ENCODE results near the gene RGL1.

Gene RGL1

DNA sequence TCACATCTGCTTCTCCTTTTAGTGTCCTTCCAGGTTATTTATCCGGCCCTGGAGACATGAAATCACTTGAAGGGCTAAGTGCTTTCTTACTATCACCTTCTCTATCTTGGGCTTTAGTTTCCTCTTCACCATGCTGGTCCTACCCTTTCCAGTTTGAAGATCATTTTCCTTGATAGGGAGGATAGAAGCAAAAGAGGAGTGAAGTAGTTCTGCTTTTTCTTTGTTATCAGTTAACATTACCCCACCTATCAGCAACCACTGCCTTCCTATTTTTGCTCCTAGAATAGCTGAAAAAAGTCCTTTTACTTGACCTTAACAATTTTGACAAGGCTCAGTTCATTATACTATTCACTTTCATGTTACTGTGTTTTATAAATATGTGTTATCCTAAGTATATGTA is 19.4 kb downstream of the RGL1 start:
- DNase-seq, result no peak

DNA sequence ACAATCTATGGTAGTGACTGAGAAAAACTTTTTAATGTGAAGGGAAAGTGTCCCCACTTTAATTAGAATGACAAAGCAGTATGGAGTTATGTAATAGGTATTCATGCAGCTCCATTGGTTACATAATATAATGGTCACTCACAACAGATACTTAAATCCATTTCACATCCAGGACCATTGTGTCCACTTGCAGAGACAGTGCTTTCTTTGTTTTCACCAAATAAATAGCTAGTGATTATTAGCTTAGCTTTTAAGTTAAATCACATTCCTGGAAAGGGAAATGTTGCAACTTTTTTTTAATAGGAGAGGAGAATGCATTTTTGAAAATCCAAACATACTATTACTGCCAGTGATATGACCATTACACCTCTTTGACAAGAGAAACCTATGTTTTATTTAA is 22.9 kb downstream of the RGL1 start:
- DNase-seq, result no peak

DNA sequence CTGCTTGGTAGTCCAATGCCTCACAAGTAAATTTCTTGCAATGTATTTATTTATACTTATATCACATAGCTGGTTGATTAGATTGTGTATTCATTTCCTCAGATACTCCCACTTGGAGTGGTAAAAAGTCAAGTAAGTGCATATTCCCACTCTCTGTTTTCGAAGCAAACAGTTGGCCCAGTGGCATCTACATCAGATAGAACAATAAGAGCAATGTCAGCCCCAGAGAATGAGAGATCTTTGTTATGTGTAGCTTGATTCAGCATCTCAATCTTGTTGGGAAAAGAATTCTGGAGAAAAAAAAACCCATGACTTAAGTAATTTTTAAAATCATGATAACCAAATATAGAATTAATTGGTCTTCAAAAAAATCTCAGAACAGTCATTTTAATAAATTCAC is 25.5 kb downstream of the RGL1 start:
- no peak for DNase-seq

DNA sequence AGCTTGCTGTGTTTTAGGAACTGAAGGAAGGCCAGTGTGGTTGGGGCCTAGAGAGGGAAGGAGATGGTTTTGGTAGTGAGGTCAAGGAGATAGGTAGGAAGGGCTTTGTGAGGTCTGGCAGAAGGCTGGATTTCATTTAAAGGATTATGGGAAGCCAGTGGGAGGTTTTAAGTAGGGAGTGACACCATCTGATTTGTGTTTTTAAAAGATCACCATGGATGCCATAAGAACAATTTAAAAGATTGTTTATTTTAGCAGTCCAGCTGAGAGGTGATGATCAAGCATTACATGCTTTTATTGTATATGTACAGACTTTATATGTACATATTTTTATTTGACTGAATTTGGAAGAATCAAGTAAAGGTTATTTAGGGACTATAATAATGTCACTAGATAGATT is 26.4 kb downstream of the RGL1 start:
- no peak for DNase-seq

DNA sequence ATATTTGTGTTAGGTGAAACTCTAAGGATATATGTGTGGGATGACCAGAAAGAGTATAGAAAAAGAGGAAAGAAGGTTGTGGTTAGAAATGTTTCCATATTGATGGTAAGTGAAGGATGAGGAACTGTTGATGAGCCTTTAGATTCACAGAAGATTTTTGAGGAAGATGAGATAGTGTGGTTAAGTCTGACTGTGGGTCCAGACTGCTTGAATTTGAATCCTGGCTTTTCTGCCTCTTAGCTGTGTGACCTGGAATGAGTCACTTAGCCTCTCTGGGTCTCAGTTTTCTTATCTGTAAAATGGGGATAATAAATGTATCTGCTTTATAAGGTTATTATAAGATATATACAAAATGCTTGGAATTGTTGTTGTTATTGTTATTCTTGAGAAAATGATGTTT is 27.5 kb downstream of the RGL1 start:
- DNase-seq, result no peak

DNA sequence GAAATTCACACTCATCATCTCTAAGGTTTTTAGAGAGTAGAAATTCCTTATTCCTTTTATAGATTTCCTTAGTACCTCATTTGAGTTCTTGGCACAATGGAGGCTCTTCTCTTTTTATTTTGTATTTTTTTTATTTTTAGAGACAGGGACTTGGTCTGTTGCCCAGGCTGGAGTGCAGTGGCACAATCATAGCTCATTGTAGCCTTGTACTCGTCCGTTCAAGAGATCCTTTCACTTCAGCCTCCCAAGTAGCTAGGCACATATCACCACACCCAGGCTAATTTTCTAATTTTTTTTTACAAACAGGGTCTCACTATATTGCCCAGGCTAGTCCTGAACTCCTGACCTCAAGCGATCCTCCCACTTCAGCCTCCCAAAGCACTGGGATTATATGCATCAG is 29.6 kb downstream of the RGL1 start:
- no peak for DNase-seq

DNA sequence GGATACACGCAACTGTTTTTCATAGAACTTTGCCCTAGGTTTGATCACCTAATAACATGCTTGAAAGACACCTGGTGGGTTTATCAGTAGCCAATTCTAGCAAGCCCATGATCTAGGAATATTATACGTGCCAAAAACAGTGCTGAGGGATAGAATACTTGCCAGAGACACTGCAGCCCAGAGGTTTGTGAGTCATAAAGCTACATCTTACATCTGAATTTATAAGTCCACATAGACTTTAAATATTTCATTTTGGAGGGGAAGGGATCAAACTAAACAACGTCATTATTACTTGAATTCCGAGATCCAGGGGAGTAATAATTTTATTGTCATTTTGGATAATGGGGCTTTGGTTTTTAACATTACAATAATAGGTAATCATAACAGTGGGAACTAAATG is 31.7 kb downstream of the RGL1 start:
- DNase-seq, result no peak

DNA sequence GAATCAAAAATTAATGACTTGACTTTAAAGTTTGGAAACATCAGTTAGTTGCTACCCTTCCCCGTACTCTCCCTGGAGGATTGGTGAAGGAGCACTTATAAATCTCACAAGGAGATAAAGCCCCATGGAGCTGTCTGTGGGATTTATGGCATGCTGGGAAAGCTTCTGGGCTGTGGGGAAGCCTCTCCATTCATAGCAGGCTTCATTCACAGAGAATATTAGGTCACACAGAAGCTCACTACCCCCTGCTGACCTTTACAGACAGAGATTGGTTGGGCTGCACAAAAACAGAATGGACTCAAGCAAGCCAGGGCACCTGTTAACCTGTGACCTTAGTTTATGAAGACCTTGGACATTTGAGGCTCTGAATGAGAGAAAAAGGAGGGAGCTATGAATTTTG is 32.1 kb downstream of the RGL1 start:
- no peak for DNase-seq

DNA sequence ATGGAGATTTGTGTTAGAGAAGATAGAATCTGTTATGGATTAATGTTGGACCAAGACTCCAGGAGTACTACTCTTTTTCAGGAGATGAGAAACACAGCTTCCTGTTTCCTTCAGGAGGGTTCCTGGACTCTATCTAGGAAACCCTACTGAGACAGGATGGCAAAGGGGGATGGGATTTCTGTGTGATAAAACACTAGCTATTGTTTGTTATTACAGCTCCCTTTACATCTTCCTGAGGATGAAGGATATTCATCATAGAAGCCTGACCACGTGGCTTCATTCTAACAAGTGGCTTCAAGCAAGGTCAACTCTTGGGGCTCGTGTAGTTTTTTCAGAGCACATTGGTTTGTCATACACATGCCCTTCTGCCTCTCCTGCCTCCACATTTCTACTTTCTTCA is 33.3 kb downstream of the RGL1 start:
- no peak for DNase-seq

DNA sequence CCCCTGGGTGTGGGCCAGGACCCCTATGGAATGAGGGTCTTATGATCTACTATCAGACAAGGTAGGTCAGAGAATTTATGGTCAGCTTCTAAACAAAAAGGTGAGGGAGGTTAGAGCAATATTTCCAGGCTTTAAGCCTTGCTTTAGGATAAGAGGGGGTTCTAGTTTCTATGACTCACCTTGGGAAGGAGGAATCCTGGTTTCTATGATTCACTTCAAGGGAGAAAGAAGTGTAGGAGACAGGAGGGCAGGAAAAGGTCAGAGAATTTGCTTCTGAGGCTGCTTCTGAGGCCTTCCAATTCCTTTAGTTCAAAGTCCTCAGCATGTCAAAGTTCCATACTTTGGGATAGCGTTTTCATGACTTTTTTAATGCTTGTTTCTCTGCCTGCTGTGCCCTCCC is 35.2 kb downstream of the RGL1 start:
- DNase-seq, result no peak

DNA sequence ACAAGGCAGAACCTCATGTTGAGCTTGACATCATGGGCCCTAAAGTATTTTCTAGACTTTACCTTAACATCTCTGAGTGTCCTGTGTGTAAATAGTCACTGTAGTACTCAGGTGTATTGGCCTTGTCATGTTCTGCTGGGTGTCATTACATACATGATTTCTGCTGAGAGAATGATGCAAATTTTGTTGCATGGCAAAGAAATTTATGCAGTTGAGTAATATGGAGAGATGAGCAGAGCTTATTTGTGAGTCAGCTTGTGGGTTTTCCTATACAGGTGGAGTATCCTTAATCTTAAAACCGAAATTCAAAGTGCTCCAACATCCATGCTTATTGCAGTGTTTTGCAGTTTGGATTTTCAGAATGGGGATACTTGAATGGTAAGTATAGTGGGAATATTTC is 36.6 kb downstream of the RGL1 start:
- no peak for DNase-seq

DNA sequence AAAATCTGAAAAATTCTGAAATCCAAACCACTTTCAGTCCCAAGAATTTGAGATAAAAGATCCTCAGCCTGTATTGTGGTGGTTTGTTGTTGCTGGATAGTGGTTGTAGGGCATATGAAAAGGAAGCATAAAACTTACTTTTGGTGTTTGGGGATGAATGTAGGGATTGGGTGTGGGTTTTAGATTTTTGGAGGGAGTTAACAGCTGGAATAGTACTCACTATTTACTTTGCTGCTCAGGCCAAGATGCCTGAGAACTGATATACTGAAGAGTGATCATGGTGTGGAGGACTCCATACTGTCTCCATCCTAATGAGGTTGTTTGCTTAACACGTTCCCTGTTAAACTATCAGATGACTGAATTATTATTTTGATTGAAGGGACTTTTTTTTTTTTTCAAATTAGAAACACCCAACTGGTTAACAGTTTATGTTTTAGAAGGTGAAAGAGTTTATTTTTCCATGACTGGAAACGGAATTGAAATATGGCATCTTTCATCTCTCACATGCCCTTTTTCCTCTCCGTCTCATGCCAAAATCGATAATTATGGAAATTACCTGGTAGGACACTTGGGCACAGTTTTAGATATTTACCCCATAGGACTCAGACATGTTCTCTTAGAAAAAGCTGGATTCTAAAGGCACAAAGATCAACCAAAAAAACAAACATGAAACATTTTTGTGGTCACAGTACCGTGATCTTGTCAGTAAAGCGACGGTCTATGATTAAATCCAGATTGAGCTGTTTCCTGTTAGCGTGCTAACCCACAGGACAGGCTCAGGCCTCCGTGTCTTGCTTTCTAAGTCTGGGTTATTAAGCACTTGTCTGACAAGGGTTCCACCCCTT is 37.3 kb downstream of the RGL1 start:
- DNase-seq, result no peak

DNA sequence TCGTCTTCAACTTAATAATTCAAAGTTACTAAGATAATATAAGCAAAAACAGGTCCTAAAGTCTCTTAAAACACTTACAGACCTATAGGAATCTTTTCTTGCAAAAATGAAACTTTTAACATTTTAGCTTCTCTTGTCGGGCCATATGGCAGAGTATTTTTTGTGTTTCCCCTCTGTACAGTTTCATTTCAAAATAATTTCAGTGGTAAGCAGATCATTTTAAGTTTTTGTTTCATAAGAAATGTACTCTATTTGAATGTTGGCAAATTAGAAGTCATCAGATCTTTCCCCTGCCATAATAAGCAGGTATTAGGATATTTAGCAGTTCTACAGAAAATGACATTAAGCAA is 37.9 kb downstream of the RGL1 start:
- no peak for DNase-seq

DNA sequence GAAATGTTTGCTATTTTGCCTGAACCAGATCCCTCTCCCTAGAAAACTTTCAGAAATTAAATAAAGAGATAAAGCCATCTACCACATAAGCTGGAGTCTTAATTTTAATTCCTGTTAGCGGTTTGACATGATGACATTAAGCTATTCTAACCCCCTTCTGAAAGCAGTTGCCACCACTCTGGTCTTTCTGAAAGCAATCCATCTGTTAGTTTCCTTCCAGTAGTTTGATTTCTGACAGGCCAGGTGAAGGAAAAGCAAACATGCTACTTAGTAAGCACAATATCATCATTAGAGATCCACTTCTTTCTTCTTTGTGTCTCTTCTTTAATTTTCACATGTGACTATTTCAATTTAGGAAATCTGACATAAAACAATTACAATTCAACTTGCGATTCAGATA is 39.9 kb downstream of the RGL1 start:
- DNase-seq, result no peak

DNA sequence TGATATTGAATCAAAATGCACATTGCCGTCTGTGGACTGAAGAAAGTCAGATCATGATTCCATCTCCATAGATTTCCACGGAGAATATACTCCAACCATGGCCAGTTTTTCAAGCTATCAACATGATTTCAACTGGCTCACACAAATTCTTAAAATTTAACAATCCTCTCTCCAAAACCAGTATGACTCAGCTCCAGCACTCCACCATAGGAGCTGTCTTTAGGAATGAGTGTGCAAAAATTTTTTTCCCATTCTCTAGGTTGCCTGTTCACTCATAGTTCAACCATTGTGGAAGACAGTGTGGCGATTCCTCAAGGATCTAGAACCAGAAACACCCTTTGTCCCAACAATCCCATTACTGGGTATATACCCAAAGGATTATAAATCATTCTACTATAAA is 40.8 kb downstream of the RGL1 start:
- no peak for DNase-seq

DNA sequence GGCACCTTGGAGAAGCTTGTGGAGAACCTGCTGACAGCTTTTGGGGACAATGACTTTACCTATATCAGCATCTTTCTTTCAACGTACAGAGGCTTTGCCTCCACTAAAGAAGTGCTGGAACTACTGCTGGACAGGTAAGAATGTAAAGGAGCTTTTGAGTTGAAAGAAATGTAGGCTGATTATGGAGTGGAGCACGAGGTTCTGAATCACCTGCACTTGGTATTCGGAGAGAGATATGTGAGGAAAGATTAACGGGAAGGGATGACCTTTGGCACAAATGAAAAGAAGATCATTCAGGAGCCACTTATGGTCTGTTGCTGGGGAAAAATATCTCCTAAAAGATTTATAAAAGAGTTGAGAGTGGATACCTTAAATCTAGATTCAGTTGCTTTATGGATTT is 42.7 kb downstream of the RGL1 start:
- DNase-seq, result no peak

DNA sequence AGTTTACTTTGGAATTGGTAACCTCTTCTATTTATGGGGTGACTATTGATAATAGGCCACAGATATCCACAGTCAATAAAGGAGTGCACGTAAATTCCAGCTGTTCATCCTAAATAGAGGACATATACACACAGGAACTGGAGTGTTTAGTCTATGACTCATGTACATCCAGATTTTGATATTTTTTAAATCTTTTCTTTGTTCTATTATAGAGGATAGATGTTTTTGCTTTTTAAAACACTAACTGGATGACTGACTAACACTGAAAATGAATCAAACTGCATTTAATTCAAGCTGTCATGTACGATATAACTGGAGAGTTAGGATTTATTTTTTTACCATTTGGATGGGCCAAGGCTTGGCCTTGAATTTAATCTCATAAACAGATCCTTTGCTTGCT is 45.9 kb downstream of the RGL1 start:
- no peak for DNase-seq

DNA sequence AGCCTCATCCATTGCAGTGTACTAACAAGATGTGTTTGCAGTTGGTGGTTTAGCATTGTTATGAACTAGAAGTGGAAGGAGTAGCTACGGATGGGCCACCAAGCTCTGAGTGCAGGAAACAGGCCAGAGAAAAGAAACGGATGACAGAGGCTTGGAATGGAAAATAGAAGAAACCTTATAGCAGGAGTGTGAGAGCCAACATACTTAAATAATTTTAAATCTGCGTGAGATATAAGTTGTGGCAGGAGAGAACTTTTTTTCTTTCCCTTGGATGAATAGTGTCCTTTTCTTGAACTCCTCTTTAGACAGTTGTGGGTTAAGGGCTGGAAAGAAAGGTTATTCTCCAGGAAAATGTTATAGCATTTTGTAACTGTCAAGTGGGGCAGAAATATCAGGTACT is 54.2 kb downstream of the RGL1 start:
- DNase-seq, result no peak

DNA sequence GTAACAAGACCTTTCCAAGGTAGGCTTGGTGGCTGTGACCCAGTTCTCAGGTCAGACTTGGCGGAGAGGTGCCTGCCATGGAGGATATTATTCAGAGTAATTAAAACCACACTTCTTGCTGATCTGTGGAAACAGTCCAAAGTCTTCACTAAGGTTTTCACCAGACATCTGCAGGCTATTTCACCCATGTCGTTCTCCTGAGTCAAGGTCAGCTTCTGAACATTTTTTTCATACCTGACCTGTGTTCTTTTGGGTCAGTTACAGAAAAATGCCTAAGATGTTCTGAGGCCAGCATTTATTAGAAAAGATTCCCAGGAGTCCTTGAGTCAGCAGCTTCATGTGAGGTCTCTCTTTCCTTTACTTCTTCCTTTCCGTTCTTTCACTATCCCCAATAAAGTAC is 54.9 kb downstream of the RGL1 start:
- DNase-seq, result no peak

DNA sequence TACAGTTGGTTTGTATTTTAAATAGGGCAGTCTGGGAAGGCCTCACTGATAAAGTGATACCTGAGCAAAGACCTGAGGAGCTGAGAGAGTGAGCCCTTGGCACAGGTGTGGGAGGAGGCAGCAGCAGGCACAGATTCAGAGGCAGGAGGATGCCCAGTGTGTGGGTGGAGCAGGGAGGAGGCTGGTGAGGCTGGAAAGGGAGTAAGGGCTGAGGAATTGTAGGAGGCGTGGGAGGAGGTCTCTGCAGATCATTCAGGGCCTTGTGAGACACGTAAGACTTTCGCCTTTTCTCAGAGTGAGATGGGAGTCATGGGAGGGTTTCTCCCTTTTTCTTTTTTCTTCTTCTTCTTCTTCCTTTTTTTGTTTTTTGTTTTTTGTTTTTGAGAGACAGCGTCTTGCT is 58.0 kb downstream of the RGL1 start:
- DNase-seq, result no peak

DNA sequence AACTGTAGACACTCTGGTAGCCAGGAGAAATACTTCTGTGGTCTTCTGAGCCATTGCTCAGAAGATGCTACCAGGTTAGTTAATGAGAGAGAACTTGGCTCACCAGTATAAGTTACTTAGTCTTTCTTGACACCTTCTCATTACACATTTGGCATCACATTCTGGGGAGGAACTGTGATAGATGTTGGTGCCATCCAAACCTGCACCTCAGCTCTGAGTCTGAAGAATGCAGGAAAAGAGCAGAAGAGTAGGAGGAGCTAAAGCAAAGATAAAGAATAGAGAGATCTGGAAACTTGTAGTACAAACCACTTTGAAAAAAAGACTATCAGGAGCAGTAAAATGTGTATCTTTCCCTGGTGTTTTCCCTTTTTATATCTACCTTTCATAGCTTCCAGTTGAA is 58.9 kb downstream of the RGL1 start:
- DNase-seq, result no peak

DNA sequence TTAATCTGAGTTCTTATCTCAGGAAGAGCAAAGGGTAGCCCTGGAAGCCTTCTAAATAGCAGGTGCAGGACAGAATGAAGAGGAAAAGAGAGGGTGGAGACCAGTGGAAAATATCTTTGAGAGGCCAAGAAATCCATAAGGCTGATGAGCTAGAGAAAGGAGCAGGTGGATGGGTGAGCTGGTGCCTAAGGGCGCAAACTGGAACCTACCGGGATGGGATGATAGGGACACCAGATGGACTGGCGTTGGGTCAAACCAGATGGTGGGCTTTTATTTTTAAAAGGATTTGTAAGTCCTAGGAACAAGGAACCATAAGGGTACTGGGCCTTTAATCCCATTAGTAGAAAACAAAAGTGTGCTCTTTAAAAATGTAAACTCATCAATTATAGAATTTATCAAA is 59.7 kb downstream of the RGL1 start:
- DNase-seq, result peak; percentile 98

DNA sequence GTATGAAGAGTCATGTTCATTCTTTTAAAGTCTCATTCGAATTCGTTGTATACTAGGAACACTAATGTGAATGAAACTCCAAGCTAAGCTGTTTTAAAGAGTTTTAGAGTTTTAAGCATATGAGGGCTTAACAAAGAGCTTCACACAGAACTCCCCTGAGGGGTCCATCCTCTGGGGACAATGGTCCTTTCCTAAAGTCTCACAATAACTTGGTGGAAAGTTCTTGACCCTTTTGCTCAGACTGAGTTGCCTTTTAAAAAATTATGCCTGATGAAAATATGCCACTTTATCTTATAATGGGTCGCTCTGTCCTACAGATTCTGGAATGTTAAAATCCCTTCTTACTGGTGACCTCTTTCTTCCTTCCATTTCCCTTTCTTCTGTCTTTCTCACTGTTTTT is 64.3 kb downstream of the RGL1 start:
- no peak for DNase-seq

DNA sequence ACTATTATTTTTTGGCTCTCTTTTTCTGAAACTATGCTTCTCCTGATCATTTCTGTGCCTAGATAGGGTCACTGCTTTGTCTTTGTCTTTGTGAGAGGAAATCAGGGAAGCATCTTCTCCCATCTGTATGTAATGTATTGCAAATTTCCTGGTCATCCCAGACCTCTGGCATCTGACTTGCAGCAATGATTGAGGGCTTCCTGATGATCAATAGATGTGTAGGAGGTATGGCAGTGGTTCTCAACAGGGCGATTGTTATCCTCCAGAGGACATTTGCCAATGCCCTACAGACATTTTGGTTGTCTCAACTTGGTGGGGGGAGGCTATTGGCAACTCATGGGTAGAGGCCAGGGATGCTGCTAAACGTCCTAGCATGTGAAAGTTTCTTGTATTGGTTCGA is 64.7 kb downstream of the RGL1 start:
- no peak for DNase-seq

DNA sequence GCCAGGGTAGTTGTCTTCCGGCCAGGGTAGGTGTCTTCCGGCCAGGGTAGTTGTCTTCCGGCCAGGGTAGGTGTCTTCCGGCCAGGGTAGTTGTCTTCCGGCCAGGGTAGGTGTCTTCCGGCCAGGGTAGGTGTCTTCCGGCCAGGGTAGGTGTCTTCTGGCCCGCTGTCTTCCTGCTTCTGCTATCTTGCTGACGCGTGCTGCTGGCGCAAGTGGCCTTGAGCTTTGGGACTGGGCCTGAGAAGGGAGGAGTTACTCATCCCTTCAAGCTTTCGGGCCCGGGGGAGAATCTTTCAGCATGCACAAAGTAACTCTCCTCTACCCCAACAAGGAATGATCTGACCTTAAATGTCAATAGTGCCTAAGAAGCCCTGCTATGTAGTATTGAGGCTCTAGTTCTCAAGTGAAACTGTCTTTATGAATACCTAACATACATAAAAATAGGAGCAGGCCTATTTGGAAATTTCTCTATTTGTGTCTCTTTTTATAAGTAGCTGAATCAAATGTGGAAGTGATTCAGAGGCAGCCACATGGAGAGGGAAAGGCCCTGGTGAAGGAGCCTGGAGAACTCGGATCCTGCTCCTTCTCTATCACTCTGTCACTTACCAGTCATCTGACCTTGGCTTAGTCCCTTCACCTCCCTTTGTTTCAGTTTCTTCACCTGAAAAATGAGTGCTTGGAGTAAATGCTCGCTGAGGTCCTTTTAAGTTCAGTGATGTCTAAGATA is 65.6 kb downstream of the RGL1 start:
- DNase-seq, result no peak
